HL-60/S4 (cell line): ENCODE results near the gene CCDC197.

Source experiments
- in situ Hi-C: fragments of 300-500 bp; cut with MboI; formaldehyde crosslinking; loops from 2 replicates; pipeline ENCODE4 v1.14.3; 2022; ENCODE audit warnings: low sequenced_read_pairs

Gene CCDC197

DNA sequence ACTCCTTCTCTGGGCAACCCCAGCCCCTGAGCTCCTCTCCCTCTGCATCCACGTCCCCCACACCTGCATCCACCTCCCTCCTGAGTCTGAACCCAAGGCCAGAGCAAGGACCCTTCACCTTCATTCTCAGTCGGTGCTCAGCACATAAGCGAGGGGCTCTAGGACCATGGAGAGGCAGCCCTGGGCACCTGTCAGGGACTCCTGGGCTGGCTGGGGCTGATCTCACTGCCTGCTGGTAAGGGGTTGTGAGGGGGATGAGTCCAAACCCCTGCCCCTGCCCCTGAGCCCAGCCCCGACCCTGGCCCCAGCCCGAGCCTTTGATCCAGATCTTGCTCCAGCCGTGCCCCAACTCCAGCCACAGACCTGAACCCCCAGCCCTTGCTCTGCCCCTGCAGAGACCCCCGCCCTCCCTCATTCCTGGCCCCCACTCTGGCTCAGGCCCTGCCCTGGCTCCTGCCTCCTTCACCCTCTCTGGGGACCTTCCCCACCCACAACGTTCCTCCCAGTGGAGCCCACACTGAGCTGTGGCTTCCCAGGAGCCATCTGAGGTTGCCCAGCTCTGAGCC, 888 bp upstream of the CCDC197 start:
- in situ Hi-C loops, result no loop called here

DNA sequence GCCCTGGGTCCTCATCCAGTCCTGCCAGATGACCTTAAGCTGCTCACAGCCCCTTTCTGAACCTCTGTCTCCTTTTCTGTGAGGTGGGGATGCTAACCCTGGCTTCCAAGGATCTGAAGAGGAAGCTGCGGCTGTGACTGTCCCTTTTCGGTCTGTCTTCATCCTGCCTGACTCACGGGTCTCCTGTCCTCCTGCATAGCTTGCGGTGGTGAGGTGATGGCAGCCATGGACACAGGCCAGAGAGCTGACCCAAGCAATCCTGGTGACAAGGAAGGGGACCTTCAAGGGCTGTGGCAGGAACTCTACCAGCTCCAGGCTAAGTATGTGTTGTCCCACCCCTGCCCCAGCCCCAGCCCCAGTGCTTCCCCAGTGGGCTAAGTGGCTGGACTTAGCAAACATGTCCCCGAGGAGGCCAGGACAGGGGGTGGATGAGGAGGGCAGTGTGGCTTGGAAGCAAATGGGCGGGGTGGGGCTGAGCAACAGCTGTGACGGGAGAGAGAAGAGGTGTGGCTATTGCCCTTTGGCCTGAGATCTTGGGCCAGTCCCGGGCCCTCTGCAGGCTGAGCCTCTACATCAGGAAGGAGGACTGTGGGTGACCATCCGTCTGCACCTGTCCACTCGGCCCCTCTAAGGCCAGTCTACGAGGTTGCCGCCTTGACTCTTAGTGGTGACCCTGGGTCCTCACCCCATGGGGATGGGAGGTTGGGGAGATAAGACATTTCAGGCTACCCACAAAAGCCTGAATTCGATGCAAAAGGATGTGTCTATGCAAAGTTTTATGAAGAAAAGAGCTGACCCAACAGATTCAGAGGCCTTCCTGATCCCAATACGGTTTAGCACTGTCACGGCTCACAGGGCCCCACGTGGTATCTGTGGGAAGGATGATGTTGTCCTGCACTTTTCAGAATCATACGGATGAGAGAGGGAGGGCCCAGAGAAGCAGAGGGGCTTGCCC, 1.1 kb downstream of the CCDC197 start:
- in situ Hi-C loops, result no loop called here

DNA sequence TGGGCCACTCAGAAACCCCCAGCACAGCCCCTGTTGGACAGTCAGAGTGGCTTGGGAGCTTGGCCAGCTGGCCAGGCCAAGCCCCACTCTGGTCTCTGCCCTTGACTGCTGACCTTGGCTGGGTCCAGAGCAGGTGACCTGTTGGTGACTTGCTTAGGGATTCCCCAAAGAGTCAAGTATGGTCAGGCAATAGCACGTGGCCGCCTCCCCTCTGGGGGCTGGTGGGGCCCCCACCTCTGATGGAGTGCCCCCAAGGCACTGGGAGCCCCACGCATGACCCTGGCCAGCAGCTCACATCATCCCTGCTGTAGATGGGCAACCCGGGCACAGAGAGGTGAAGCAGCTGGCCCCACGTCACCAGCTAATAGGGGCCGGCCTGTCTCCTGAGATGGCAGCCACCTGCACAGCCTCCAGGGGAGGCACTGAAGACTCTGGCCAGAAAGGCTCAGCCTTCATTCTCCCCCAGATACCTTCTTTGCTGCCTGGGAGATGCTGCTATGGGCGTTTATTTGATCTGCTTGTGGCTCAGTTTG, 1.8 kb downstream of the CCDC197 start:
- in situ Hi-C loops, result no loop called here

DNA sequence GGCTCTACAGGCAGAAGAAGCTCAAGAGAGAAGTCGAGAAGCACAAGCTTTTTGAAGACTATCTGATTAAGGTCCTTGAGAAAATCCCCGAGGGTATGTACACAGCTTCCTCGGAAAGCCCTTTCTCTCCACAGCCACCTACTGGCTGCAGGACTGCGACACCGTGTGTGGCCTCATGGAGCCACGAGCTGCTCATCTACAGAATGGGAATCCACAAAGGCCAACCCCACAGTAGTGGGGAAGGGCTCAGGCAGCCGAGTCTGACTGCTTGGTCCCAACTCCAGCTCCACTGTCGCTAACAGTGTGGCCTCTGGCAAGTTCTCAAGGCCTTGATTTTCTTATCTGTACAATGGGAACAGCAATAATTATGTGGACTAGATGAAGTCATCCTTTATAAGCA, 2.5 kb downstream of the CCDC197 start:
- in situ Hi-C loops, result no loop called here

DNA sequence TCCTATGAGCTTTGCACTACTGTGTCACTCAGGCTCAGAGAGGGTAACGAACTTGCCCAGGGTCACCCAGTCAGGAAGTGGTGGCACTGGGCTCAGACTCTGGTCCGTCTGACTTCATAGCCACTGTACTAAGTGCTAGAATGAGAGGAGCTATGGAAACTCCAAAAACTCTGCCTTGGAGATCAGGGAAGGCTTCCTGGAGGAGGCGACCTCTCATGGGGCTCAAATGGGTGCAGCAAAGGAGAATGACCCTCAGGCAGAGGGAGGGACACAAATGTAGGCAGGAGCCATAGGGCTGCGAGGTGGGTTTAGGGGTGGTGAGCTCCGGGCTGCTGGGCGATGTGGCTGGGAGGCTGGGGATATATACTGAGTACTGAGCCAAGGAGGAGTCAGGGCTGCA, 3.2 kb downstream of the CCDC197 start:
- in situ Hi-C loops, result loop anchor here (5.0 kb wide), 1 partner anchor 58 kb away; no protein-coding TSS in a partner anchor

DNA sequence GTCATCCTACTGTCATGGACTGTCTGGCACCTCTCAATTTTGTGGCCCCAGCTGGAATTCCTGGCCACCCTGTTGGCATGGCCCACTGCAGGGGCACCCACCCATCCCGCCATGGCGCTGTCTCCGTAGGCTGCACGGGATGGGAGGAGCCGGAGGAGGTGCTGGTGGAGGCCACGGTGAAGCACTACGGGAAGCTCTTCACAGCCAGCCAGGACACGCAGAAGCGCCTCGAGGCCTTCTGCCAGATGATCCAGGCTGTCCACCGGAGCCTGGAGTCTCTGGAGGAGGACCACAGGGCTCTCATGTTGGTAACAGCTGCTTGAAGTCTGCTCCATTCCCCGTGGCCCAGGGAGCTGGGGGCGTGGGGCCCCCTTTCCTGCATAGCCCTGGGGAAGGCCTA, 3.9 kb downstream of the CCDC197 start:
- in situ Hi-C loops, result loop anchor here (5.0 kb wide), 1 partner anchor 59 kb away; no protein-coding TSS in a partner anchor

DNA sequence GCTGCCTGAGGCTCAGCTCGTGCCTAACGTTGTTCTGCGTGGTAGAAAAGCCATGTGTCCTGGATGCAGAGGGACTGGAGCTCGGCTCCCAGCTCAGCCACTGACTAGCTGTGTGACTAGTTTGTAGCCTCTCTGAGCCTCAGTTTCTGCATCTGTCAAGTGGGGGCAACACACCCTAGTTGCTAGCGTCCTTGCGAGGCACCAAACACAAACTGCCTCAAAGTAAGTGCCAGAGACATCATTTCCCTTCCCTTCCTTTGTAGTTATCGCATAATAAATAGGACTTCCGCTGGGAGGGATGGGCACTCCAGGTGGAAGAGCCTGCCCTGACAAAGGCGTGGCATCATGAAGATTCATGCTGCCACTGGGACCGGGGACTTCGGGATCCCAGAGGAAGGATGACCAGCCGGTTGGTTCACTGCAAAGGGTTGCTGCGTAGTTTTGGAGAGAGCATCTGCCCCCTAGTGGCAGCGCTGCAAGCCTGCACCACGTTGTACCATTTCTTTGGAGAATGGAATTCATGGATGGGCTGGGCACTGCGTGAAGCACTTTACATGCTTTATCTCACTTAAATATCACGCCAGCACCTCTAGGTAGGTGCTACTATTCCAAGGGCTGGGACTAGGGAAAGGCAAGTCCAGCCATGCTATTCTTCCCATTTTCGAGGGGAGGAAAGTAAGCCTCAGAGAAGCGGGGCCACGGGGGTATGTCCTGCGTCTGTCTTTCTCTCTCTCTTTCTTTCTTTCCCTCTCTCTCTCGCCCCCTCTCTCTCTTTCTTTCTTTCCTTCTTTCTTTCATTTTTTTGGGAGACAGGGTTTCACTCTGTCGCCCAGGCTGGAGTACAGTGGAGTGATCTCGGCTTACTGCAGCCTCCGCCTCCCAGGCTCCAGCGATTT, 4.6 kb downstream of the CCDC197 start:
- in situ Hi-C loops, result loop anchor here (5.0 kb wide), 1 partner anchor 59 kb away; no protein-coding TSS in a partner anchor

DNA sequence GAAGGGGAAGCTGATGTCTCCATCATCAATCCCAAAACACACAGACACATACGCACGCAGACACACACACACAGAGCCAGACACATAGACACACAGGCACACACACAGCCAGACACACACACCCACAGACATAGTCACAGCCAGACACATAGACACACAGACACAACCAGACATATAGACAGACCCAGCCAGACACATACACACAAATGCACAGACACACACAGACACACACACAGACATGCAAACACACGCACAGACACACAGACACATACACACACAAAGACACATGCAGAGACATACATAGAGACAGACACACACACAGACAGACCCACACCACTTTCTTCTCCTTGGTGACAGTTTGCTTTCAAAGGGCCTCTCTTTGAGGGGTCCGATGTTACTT, 6.3 kb downstream of the CCDC197 start:
- in situ Hi-C loops, result loop anchor here (5.0 kb wide), 1 partner anchor 61 kb away; no protein-coding TSS in a partner anchor

DNA sequence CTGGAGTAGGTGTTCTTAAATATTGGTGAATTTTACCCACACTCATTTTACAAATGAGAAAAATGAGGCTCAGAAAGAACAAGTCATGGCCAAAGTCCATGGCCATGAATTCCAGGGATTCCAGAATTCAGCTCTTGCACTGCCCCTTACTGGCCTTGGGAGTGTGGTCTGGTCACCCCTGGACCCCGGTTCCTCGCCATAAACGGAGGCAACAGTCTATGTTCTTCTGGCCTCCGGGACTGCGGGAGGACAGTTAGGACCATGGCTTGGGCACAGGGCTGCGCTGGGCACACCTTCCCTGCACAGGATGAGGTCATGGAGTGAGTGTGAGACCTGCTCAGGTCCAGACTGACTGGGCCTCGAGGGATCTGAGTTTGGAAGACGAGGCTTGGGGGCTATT, 6.9 kb downstream of the CCDC197 start:
- in situ Hi-C loops, result loop anchor here (5.0 kb wide), 1 partner anchor 62 kb away; no protein-coding TSS in a partner anchor

DNA sequence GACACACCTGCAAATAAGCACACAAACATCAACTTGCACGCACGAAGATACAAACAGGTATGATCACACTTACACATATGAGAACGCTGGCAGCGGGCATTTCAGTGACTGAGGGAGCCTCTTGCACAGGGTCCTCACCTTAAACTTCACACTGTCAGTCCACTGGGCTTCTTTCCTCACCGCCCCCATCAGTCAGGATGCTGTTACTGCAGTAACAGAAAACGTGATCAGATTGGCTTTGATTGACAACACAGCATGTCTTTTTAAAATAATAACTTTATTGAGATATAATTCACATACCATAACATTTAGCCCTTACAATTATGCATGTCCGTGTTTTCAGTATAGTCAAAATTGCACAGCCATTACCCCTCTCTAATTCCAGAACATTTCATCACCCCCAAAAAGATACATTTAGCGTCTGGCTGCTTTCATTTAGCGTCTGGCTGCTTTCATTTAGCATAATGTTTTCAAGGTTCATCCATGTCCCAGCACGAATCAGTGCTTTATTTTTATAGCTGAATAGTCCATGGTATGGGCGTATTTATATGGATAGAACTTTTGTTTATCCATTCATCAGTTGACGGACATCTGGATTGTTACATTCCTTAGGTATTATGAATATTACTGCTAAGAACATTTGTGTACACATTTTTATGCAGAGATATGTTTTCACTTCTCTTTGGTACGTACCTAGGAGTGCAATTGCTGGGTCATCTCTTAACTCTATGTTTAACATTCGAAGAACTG, 8.4 kb downstream of the CCDC197 start:
- in situ Hi-C loops, result no loop called here

DNA sequence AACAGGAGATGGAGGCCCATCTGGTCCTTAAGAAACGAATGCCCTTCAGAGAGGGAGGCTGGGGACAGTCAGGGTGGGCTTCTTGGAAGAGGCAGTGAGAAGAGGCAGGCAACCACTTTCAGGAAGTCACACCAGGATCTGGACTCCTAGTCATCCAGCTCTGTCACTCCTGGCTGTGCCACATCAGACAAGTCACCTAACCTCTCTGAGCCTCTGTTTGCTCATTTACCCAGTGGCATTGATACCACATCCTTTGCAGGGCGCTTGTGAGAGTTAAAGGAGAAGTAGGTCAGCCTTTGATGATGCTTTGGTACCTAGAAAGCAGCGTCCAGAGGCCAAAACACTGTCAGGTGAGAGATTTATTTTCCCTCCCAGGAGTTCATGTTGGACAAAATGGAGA, 11.1 kb downstream of the CCDC197 start:
- in situ Hi-C loops, result no loop called here

DNA sequence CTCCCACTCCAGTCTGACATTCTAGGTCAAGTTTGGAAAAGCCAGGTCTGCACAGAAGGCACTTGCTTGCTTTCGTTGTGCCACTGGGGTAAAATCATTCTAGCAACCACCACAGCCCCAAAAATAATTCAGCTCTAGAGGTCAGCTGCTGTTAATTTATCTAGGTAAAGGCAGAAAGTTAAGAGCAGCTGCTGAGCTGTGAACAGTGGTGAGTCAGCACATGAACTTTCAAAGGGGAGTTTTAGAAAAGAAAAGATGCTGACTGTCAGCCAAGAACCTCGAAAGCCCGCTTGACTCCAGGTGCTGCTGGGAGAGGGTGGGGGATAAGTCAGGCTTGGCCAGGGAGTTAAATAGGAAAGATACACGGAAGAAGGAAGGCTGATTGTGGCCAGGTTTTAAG, 12.7 kb downstream of the CCDC197 start:
- in situ Hi-C loops, result no loop called here

DNA sequence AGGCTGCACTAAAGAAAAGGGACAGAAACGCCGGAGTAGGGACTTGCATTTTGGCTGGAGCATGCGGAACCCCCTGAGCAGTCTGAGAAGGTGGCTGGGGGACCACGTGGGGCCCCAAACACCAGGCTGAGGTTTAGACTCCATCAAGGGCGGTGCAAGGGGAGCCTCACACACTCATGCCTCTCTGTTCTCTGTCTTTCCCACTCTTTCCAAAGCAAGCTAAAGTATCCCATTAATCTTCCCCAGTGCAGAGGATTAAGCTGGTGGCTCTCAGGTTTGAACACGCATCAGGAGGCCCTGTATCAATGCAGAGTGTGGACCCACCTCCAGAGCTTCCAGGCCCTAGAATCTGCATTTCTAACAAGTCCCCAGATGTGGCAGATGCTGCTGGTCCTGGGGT, 13.5 kb downstream of the CCDC197 start:
- in situ Hi-C loops, result no loop called here

DNA sequence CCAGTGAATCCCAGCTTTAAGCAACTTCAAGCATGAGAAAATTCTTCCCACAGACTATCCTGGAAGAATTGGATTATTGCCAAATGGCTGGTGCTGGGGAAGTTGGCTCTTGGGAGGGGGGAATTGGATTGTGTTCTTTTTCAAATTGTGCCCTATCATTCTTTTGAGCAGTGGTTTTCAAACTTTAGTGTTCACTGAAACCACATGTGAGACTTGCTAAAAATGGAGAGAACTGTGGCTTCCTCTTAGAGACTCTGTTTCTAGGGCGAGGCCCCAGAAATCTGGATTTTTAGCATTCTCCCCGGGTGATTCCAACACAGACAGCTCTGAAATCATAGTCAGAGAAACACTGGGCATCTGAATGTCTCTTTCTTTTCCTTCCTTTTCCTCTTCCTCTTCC, 14.7 kb downstream of the CCDC197 start:
- in situ Hi-C loops, result no loop called here

DNA sequence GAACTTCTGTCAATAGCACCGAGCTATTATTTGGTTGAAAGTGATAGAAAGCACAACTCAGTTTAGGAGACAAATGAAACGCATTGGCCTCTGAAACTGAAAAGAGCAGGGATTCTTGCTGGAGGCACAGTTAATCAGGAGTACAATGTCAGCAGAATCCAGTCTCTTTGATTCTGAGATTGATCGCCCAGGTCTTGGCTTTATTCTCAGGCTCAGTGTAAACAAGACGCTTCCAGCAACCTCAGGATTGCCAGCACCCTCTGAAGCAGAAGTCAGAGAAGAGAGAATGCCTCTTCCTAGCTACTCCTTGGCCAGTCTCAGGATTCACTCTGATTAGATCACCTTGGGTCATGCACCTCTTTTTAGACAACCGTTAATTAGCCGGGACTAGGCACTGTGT, 17.3 kb downstream of the CCDC197 start:
- in situ Hi-C loops, result no loop called here

DNA sequence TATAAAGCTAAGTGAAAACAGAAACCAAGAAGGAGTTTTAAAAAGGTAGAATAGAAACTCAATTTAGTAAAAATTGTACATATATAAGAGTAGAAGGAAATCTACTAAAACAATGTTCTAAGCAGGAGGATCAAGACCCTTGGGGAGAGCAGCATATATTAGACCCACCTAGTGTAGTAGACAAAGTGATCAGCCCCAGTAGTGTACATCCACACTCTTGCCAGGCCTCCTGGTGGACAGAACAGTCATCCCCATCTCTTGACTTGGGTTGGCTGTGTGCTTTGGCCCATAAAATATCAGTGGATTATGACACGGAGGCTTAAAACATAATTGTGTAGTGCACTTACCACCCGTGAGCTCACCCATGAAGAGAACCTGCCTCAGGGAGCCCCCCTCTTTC, 18.1 kb downstream of the CCDC197 start:
- in situ Hi-C loops, result no loop called here

DNA sequence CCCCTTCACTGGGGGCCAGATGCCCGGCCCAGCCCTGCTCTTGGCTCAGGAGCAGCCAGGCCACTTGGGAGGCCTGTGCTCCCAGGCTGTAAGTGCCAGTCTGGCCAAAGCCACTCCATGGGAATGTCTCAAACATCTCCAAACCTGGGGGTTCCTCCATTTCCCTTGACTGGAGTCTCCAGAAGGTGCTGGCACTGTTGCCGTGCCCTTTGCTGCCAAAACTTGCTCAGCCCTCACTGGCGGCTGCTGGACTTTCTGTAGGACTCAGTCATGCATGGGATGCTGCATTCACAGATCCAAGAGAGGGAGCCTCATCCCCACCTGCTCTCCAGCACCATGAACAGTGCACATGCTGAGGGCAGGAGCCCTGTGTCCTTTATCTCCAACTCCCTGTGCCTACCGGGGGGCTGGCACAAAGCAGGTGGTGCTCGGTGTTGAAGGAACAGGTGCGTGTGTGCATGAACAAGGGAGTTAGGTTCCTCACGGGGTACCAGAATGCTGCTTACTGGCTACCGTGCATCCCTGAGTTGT, 19.4 kb downstream of the CCDC197 start:
- in situ Hi-C loops, result no loop called here

DNA sequence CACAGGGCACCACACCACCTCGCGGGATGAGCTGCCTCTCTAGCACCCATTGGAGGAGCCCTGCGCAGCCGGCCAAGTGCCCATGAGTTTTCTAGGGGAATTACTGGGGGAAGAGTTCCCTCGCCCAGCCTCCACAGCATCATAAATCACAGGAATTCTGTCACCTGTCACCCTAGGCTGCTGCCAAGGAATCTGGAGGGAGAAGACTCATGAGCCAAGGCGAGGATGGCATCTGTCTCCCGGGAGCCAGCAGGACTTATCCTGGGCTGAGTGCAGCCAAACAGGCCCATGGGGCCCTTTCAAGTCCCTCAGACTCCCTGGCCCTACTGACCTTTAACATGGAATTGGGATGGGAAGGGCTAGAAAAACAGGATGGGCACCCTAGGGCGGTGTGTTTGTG, 21.2 kb downstream of the CCDC197 start:
- in situ Hi-C loops, result no loop called here

DNA sequence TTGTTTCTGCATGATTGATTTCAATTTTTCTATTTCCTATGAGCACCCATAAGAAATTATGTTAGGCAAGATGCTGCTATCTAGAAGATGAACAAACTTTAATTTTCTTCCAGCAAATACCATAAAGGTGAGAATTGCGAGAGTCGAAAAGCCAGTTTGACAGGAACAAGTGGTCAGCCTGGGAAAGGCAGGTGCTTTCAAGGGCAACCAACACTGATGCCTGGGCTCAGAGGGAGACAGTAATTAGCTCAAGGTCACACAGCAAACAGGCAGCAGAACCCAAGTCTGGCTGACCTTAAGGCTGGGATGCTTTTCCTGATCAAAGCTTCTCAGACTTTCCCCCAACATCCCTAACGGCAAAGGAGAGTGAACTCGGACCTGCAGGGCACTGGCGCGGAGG, 22.2 kb downstream of the CCDC197 start:
- in situ Hi-C loops, result no loop called here

DNA sequence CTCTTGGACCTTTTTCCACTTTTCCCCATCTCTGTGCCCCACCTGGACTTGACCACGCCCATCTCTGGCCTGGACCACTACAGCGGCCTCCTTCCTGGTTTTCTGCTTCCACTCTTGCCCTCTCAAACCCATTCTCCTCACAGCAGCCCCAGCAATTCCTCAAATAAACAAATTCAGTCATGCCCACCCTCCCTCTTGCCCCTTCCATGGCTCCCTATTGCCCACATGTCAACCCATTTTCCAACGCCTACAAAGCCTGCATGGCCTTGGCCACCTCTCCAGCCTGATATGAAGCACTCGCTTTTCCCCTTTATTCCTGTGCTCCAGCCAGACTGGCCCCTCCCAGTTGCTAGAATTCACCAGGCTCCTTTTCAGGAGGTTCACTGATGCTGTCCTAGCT, 23.2 kb downstream of the CCDC197 start:
- in situ Hi-C loops, result no loop called here
